Astrocyte (in vitro differentiated cells and primary cell): Measurements from ENCODE around the gene KRT77.

Source experiments
- EZH2 ChIP-seq: IDR thresholded peaks from 2 replicates; pipeline ENCODE4 v1.6.1; 2012; ENCODE audit warnings: mild to moderate bottlenecking, low read length, inconsistent platforms; ENCODE audit not compliant: insufficient read depth
- TF ChIP-seq, protein P1 (sequence below): IDR thresholded peaks from 2 replicates; pipeline ENCODE4 v1.5.1; 2011; ENCODE audit warnings: low read depth, mild to moderate bottlenecking, inconsistent platforms, low read length, moderate library complexity; ENCODE audit not compliant: insufficient read depth

DNA sequence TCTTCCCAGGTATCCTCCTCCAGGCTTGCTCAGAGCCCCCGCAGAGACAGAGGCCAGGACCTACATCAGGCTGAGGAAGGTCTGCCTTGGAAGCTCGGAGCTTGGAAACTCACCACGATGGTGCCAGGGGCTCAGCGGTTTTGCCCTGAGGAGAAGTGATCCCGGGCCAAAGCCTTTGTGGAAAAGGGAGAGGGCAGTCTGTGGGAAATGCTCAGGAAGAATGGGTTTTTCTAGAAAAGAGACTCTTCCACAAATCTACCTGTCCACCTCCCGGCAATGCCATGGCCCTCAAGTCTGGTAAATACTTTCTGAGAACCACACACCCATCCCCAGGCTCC is 59.3 kb downstream of the KRT77 start:
- TF ChIP-seq, protein P1, sequence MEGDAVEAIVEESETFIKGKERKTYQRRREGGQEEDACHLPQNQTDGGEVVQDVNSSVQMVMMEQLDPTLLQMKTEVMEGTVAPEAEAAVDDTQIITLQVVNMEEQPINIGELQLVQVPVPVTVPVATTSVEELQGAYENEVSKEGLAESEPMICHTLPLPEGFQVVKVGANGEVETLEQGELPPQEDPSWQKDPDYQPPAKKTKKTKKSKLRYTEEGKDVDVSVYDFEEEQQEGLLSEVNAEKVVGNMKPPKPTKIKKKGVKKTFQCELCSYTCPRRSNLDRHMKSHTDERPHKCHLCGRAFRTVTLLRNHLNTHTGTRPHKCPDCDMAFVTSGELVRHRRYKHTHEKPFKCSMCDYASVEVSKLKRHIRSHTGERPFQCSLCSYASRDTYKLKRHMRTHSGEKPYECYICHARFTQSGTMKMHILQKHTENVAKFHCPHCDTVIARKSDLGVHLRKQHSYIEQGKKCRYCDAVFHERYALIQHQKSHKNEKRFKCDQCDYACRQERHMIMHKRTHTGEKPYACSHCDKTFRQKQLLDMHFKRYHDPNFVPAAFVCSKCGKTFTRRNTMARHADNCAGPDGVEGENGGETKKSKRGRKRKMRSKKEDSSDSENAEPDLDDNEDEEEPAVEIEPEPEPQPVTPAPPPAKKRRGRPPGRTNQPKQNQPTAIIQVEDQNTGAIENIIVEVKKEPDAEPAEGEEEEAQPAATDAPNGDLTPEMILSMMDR, result no peak
- TF ChIP-seq EZH2, result no peak
